Type B pancreatic cell (in vitro differentiated cells): ENCODE results near the gene TK2. TPM values are rescaled to one million over a fixed set of nuclear protein-coding genes. Genes with fewer than 3 reads are reported as not detected.

Experiments
- DNase-seq: peaks from one replicate; pipeline ENCODE4 v3.0.0; 2021; ENCODE audit warnings: mixed read lengths; ENCODE audit not compliant: unreplicated experiment; ENCODE audit errors: extremely low spot score
- H3K27ac Mint-ChIP-seq: 2 replicates; pipeline ENCODE4 v1.8.0; 2021; ENCODE audit warnings: mild to moderate bottlenecking, mixed read lengths
- H3K27me3 Mint-ChIP-seq: 2 replicates; pipeline ENCODE4 v1.8.0; 2021; ENCODE audit warnings: mixed read lengths
- H3K36me3 Mint-ChIP-seq: 2 replicates; pipeline ENCODE4 v1.8.0; 2021; ENCODE audit warnings: mixed read lengths
- H3K4me1 Mint-ChIP-seq: one replicate; pipeline ENCODE4 v1.8.0; 2021; ENCODE audit warnings: mixed read lengths; ENCODE audit not compliant: unreplicated experiment
- H3K4me3 Mint-ChIP-seq: 2 replicates; pipeline ENCODE4 v1.8.0; 2021; ENCODE audit warnings: mild to moderate bottlenecking, mixed read lengths
- H3K9me3 Mint-ChIP-seq: 2 replicates; pipeline ENCODE4 v1.8.0; 2021; ENCODE audit warnings: mixed read lengths
- total RNA-seq: library from RNA; stranded (reverse); gene quantifications from 2 replicates; pipeline ENCODE4 v1.2.1, GENCODE V29; 2021; ENCODE audit warnings: low replicate concordance
- TF ChIP-seq, protein P1 (sequence below): fragments of 200-600 bp; sonication (generic); conservative IDR thresholded peaks from 2 replicates; pipeline ENCODE4 v1.5.0; 2021; ENCODE audit warnings: antibody characterized with exemption, mild to moderate bottlenecking

TK2 gene
- total RNA-seq, 1 donor from 2014 or later = 18.4 TPM

DNA sequence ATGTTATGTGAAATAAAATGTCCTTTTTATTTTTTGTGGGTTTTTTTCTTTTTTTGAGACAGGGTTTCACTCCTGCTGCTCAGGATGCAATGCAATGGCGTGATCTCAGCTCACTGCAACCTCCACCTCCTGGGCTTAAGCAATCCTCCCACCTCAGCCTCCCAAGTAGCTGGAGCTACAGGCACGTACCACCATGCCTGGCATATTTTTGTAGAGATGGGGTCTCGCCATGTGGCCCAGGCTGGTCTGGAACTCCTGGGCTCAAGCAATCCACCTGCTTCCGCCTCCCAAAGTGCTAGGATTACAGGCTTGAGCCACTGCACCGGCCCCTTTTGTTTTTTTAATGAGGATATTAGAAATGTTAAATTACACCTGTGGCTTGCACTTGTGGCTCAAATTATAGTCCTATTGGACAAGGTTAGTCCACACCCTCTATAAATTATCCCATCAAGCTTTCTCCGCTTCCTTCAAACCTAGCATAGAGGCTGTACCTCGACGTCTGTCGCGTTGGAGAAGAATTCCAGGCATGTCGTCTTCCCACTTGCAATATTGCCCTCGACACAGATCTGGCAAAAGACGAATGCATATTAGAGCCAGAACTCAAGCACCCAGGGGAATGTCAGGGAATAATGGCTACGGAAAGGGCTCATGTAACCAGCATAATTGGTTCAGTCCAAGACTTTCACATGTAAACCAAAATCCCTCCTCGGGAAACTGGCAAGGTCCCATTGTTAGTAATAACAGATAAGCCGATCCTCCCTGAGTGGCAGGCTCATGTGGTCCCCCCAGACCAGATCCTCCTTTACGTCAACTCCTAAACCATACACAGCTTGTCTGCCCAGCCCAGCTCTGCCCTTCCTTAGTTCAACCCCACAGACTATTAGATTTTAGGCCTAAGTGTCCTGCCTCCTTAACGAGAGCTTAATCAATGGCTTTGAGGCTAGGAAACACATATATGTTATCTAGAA lies 8.2 kb downstream of the TK2 start:
- H3K27ac Mint-ChIP-seq = no peak overlapping the region

DNA sequence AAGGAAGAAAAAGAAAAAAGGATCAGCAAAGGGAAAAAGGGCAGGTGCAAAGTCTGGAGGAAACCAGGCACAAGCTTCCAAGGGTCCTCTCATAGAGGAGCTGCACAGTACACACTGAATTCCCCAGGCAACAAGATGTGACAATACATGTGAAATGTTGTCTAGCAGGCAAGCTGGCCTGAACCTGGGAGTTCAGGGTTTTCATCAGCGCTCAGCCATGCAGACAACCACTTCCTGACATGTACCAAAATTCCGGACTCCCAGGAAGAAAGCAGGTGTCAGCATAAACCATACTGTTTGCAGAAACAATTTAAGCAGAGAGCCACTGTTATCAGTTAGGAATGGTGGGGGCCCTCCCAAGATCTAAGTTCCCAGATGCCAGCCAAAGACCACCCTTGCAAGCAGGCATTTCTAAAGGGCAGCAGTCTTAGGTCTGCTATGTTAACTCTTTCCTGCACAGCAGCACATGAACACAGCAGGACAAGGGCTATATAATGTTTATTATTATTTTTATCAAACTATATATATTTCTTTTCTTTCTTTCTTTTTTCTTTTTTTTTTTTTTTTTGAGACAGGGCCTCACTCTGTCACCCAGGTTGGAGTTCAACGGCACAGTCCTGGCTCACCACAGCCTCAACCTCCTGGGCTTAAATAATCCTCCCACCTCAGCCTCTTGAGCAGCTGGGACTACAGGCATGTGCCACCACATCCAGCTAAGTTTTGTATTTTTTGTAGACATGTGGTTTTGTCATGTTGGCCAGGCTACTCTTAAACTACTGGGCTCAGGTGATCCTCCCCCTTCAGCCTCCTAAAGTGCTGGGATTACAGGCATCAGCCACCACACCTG lies 10.1 kb downstream of the TK2 start:
- Mint-ChIP-seq H3K27me3 (no peaks in the 10 kb centered on the region), H3K9me3 (no peaks in the 10 kb centered on the region), H3K36me3 (peaks cover 20% of the 10 kb centered on the region), H3K4me3 (no peak overlapping the region), H3K27ac (peak overlapping the region; percentile 43), H3K4me1 (peaks cover 15% of the 10 kb centered on the region)
- TF ChIP-seq, protein P1, sequence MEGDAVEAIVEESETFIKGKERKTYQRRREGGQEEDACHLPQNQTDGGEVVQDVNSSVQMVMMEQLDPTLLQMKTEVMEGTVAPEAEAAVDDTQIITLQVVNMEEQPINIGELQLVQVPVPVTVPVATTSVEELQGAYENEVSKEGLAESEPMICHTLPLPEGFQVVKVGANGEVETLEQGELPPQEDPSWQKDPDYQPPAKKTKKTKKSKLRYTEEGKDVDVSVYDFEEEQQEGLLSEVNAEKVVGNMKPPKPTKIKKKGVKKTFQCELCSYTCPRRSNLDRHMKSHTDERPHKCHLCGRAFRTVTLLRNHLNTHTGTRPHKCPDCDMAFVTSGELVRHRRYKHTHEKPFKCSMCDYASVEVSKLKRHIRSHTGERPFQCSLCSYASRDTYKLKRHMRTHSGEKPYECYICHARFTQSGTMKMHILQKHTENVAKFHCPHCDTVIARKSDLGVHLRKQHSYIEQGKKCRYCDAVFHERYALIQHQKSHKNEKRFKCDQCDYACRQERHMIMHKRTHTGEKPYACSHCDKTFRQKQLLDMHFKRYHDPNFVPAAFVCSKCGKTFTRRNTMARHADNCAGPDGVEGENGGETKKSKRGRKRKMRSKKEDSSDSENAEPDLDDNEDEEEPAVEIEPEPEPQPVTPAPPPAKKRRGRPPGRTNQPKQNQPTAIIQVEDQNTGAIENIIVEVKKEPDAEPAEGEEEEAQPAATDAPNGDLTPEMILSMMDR = no peak
- no peak for DNase-seq

More for the DNA sequence above, 8.2 kb downstream of the TK2 start:
- no peaks in the 10 kb centered on the region for H3K27me3 Mint-ChIP-seq
- no peak for DNase-seq
- no peak overlapping the region for H3K4me3 Mint-ChIP-seq
- TF ChIP-seq, protein P1 = no peak
- peaks cover 15% of the 10 kb centered on the region for H3K4me1 Mint-ChIP-seq
- no peaks in the 10 kb centered on the region for H3K9me3 Mint-ChIP-seq
- H3K36me3 Mint-ChIP-seq = peaks cover 16% of the 10 kb centered on the region

DNA sequence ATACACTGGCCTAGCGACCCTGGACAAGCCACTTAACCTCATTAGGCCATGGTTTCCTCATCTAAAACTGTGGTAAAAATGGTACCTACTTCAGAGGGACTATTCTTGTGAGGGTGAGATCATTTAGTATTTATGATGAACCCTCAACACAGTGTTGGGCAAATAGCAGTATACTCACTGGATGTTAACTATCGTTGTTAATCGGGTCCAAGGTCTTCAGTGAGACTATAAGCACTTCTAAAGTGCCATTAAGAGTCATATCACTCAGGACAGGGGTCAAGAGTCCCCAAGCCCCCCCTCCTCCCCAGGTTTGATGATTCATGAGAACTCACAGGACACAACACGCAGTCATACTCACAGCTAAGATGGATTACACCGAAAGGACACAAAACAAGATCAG lies 11.0 kb downstream of the TK2 start:
- TF ChIP-seq, protein P1 = no peak
- no peaks in the 10 kb centered on the region for H3K9me3 Mint-ChIP-seq
- peaks cover 22% of the 10 kb centered on the region for H3K36me3 Mint-ChIP-seq
- H3K27ac Mint-ChIP-seq = peak overlapping the region; percentile 19
- no peak for DNase-seq
- no peak overlapping the region for H3K4me3 Mint-ChIP-seq
- H3K4me1 Mint-ChIP-seq = peaks cover 13% of the 10 kb centered on the region
- no peaks in the 10 kb centered on the region for H3K27me3 Mint-ChIP-seq

DNA sequence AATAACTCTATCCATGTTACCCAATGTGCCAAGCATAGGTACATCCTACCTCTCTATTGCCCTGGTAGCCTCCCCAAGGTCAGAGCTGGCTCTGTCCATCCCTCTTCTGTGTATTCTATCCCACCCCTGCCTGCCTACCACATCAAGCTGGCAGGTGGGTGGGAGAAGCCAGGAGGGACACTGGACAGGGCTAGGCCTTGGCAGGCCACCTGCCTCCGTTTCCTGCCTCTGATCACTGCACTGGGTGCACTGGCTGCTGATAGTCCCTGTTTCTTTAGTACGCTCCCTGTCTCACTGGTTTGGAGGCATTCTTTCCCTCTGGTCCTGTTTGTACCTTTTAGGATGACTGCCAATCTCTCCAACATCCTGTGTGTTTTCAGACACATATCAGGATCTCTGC lies 12.7 kb downstream of the TK2 start:
- TF ChIP-seq, protein P1 = no peak
- H3K36me3 Mint-ChIP-seq = peaks cover 21% of the 10 kb centered on the region
- no peak for DNase-seq
- no peak overlapping the region for H3K27ac Mint-ChIP-seq
- H3K27me3 Mint-ChIP-seq = no peaks in the 10 kb centered on the region
- H3K4me3 Mint-ChIP-seq = no peak overlapping the region
- H3K9me3 Mint-ChIP-seq = no peaks in the 10 kb centered on the region
- H3K4me1 Mint-ChIP-seq = peaks cover 9% of the 10 kb centered on the region

DNA sequence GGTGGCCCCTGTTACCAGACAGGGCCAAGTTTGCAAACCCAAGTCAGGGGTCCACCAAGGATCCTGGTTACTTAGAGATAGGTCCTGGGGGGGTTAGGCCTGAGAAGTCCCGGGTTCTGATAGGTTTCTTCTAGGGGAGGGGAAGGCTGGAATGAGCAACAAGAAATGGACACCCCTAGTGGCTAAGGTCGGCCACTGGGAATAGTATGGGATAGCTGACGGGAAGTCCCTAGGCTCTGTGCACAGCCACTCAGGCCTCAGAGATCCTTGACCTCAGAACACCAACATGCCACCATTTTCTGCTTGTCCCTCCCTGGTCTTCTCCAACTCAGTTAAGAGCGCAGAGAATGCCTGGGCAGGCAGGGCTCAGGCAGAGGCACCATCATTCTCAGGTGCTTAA lies 13.4 kb downstream of the TK2 start:
- Mint-ChIP-seq H3K27ac (no peak overlapping the region), H3K9me3 (no peaks in the 10 kb centered on the region), H3K4me1 (peaks cover 3% of the 10 kb centered on the region), H3K4me3 (no peak overlapping the region), H3K27me3 (no peaks in the 10 kb centered on the region), H3K36me3 (peaks cover 19% of the 10 kb centered on the region)
- DNase-seq = no peak
- TF ChIP-seq, protein P1 = no peak
